ENCODE results near the gene TACSTD2. TPM values are rescaled to one million over a fixed set of nuclear protein-coding genes. Genes with fewer than 3 reads are reported as not detected.

TACSTD2 gene
- total and polyA plus RNA-seq, 2 donors (not counting 1 experiment from before 2014, with no cell fraction given), result not detected

- Mint-ChIP-seq H3K9me3 (ENCODE audit: insufficient read depth) (no peaks in the 10 kb centered on the region), H3K27ac (no peak overlapping the region), H3K4me3 (no peak overlapping the region), H3K27me3 (peaks cover 36% of the 10 kb centered on the region), H3K4me1 (peaks cover 7% of the 10 kb centered on the region)
- CTCF ChIA-PET, result no interaction called here
- H3K9ac ChIP-seq (ENCODE audit: low read length), result no peak overlapping the region
- intact Hi-C loops (cut with micrococcal nuclease), result no loop called here
- no peak for TF ChIP-seq CTCF (IDR thresholded peaks at IDR 0.05)
- TF ChIP-seq EZH2 (IDR thresholded peaks at IDR 0.05; ENCODE audit: borderline replicate concordance, insufficient read depth, low read depth, low read length, poor library complexity, severe bottlenecking), result no peak
- H3K27ac ChIP-seq (ENCODE audit: low read length in 2 of 2), result no peak overlapping the region
- no peaks in the 10 kb centered on the region for H4K20me1 ChIP-seq (ENCODE audit: control insufficient read depth, insufficient read depth, low read length, poor library complexity, severe bottlenecking)
- no peaks in the 10 kb centered on the region for H3K4me1 ChIP-seq (ENCODE audit: control insufficient read depth in 2 of 2, insufficient read depth in 2 of 2, low read length in 2 of 2)
- peaks cover 0 to 13% (median 4%) of the 10 kb centered on the region in 4 experiments for H3K27me3 ChIP-seq (replicated peaks in 1 of 4; ENCODE audit: control extremely low read depth in 1 of 4, control insufficient read depth in 3 of 4, insufficient read depth in 4 of 4, low read length in 3 of 4)
- no peak overlapping the region for H2AFZ ChIP-seq (ENCODE audit: insufficient read depth, low read depth, low read length, poor library complexity, severe bottlenecking)
- no peaks in the 10 kb centered on the region for H3K9me3 ChIP-seq (ENCODE audit: control extremely low read depth in 1 of 3, control insufficient read depth in 2 of 3, insufficient read depth in 1 of 3, low read length in 2 of 3)
- H3K4me2 ChIP-seq (replicated peaks; ENCODE audit: low read depth, low read length, poor library complexity, severe bottlenecking), result no peak overlapping the region
- no peak for ATAC-seq (ENCODE audit: low read depth)
- POLR2A ChIA-PET, result no interaction called here
- 100% methylated on average over 1 of the region's 3 CpGs for WGBS (ENCODE audit: insufficient coverage)
- no peak for DNase-seq
- H3K4me3 ChIP-seq (ENCODE audit: control extremely low read depth in 1 of 5, extremely low read depth in 1 of 5, insufficient read depth in 1 of 5, low read depth in 2 of 5, low read length in 4 of 5), result no peak overlapping the region
- no peaks in the 10 kb centered on the region for H3K79me2 ChIP-seq (ENCODE audit: control insufficient read depth, insufficient read depth, low read length)
- H3K36me3 ChIP-seq (replicated peaks in 1 of 2; ENCODE audit: control extremely low read depth in 1 of 2, control insufficient read depth in 1 of 2, extremely low read depth in 1 of 2, insufficient read depth in 2 of 2, low read length in 1 of 2), result no peaks in the 10 kb centered on the region
These were observed 8.6 kb upstream of the TACSTD2 start for GRCh38 chr1:58585581-58586151.

- no peak overlapping the region for H3K9ac ChIP-seq (ENCODE audit: low read length)
- CTCF ChIA-PET, result no interaction called here
These were observed 8.1 kb upstream of the TACSTD2 start for GRCh38 chr1:58585166-58585565.

More at GRCh38 chr1:58585166-58585565, 8.1 kb upstream of the TACSTD2 start:
- Histone ChIP-seq H3K27me3 (replicated peaks in 1 of 4; ENCODE audit: control extremely low read depth in 1 of 4, control insufficient read depth in 3 of 4, insufficient read depth in 4 of 4, low read length in 3 of 4) (peaks cover 0 to 12% (median 4%) of the 10 kb centered on the region in 4 experiments), H4K20me1 (ENCODE audit: control insufficient read depth, insufficient read depth, low read length, poor library complexity, severe bottlenecking) (no peaks in the 10 kb centered on the region), H3K36me3 (replicated peaks in 1 of 2; ENCODE audit: control extremely low read depth in 1 of 2, control insufficient read depth in 1 of 2, extremely low read depth in 1 of 2, insufficient read depth in 2 of 2, low read length in 1 of 2) (no peaks in the 10 kb centered on the region), H3K4me1 (ENCODE audit: control insufficient read depth in 2 of 2, insufficient read depth in 2 of 2, low read length in 2 of 2) (no peaks in the 10 kb centered on the region), H3K79me2 (ENCODE audit: control insufficient read depth, insufficient read depth, low read length) (no peaks in the 10 kb centered on the region), H2AFZ (ENCODE audit: insufficient read depth, low read depth, low read length, poor library complexity, severe bottlenecking) (no peak overlapping the region), H3K4me3 (ENCODE audit: control extremely low read depth in 1 of 5, extremely low read depth in 1 of 5, insufficient read depth in 1 of 5, low read depth in 2 of 5, low read length in 4 of 5) (no peak overlapping the region), H3K27ac (ENCODE audit: low read length in 2 of 2) (no peak overlapping the region), H3K4me2 (replicated peaks; ENCODE audit: low read depth, low read length, poor library complexity, severe bottlenecking) (no peak overlapping the region), H3K9me3 (ENCODE audit: control extremely low read depth in 1 of 3, control insufficient read depth in 2 of 3, insufficient read depth in 1 of 3, low read length in 2 of 3) (no peaks in the 10 kb centered on the region)
- POLR2A ChIA-PET, result no interaction called here
- WGBS (ENCODE audit: insufficient coverage), result no CpG with 5 or more reads among the region's 2 CpGs
- no peaks in the 10 kb centered on the region for H3K9me3 Mint-ChIP-seq (ENCODE audit: insufficient read depth)
- intact Hi-C loops (cut with micrococcal nuclease), result no loop called here
- peaks cover 33% of the 10 kb centered on the region for H3K27me3 Mint-ChIP-seq
- TF ChIP-seq EZH2 (IDR thresholded peaks at IDR 0.05; ENCODE audit: borderline replicate concordance, insufficient read depth, low read depth, low read length, poor library complexity, severe bottlenecking), result no peak
- TF ChIP-seq CTCF (IDR thresholded peaks at IDR 0.05), result no peak
- no peak for ATAC-seq (ENCODE audit: low read depth)
- H3K4me3 Mint-ChIP-seq, result no peak overlapping the region
- DNase-seq, result no peak
- peaks cover 7% of the 10 kb centered on the region for H3K4me1 Mint-ChIP-seq
- H3K27ac Mint-ChIP-seq, result no peak overlapping the region
